Daoy (cell line): ENCODE data around the gene KIF14. TPM values are rescaled to one million over a fixed set of nuclear protein-coding genes. Genes with fewer than 3 reads are reported as not detected.

ENCODE experiments used
- DNase-seq: peaks from one replicate; pipeline ENCODE4 v3.0.0-alpha.2; 2015; ENCODE audit warnings: low read depth
- total RNA-seq: library from RNA; depleted of rRNA; stranded (reverse); fragments of >200 nt; shearing (Covaris generic); gene quantifications from 2 replicates; pipeline ENCODE4 v1.2.3, GENCODE V29; 2014; rRNA removed

The KIF14 gene, protein sequence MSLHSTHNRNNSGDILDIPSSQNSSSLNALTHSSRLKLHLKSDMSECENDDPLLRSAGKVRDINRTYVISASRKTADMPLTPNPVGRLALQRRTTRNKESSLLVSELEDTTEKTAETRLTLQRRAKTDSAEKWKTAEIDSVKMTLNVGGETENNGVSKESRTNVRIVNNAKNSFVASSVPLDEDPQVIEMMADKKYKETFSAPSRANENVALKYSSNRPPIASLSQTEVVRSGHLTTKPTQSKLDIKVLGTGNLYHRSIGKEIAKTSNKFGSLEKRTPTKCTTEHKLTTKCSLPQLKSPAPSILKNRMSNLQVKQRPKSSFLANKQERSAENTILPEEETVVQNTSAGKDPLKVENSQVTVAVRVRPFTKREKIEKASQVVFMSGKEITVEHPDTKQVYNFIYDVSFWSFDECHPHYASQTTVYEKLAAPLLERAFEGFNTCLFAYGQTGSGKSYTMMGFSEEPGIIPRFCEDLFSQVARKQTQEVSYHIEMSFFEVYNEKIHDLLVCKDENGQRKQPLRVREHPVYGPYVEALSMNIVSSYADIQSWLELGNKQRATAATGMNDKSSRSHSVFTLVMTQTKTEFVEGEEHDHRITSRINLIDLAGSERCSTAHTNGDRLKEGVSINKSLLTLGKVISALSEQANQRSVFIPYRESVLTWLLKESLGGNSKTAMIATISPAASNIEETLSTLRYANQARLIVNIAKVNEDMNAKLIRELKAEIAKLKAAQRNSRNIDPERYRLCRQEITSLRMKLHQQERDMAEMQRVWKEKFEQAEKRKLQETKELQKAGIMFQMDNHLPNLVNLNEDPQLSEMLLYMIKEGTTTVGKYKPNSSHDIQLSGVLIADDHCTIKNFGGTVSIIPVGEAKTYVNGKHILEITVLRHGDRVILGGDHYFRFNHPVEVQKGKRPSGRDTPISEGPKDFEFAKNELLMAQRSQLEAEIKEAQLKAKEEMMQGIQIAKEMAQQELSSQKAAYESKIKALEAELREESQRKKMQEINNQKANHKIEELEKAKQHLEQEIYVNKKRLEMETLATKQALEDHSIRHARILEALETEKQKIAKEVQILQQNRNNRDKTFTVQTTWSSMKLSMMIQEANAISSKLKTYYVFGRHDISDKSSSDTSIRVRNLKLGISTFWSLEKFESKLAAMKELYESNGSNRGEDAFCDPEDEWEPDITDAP (N-terminal part only)
- 22.1 and 26.2 TPM in 2 replicates for total RNA-seq

DNA sequence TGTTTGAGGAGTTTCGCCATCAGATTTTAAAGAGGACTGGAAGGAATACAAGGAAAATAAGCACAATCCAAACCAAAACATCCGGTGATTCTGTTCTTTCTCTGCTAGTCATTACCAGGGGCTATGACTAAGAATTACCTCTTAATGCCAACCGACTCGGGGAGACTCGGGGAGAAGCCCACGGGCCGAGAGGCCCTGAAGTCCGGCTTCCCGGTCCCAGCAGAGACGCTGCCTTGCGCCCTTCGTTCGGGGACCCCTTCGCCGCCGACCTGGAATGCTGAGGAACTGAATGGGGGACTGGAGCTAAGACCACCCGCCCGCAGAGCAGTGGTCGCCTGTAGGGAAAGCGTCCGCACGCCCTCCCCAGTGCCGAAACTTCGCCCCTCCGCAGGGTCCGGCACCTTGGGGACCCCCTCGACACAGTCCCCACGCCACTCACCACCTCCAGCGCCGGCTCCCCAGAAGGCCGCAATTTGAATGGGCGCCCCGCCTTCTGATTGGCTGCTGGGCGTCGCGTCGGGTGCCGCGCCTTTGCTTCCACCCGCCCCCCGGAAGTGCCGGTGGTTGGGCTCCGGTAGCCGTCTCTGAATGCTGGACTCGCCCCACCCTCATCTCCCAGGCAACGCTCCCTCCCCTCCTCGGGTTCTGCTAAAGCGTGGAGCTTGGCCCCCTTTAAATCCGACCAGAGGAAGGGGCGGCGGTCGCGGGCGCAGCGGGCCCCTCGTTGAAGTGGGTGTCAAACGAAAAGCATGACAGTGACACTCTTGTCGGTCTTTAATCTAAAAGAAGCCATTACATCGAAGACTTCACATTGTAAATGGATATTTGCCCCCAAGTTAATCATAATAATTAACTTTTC lies at the start of gene KIF14:
TSS of gene KIF14 (minus strand) at position 479 of the 859 bp plus-strand sequence. CDS start 2,028 bp downstream, outside the sequence.
- DNase-seq, result peak; percentile 98

DNA sequence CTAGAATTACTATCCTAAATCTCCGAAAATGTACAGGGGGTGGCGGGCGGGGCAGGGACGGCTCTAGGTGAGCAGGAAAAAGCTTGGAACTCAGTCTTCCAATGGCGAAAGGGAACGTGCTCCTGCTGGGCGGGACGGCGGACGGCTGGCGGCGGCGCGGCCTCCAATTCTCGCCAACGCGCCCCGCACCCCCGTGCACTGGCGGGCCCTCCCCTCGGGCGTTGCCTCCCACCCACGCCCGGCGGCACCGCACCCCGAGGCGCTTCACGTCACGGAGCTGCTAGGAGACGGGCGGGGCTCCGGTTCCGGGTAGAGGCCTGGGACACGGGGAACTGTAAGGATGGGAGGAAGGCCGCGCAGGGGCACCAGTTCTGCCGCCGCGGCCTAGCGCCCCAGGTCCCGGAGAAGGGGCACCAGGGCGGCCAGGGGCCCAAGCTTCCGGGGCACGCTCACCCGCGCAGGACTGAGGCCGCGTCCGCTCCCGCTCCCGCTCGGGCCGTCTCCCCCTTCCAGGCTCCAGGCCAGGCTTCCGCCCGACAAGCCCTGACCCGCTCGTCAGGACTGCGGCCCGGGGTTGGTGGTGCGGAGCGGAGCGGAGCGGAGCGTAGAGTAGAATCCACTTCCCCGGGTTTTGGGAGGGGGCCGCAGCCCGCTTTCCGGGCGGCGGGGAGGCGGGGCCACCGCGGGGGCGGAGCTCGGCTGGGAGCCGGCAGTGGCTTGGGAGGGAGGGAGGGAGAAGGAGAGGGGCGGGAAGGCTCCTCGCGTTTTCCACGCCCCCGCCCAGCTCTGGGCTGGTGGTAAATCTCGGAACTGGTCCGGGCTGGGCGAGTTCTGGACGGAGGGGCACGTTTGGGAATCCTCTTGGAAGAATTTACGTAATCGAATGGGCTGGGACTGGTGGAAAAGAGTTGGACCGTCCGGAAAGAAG lies 49.0 kb upstream of the KIF14 start, which contains the start of gene DDX59:
TSS of gene DDX59 (minus strand) at position 594 of the 928 bp plus-strand sequence. CDS start 3,167 bp downstream, outside the sequence.
- DNase-seq, result peak; percentile 98

GRCh38 chr1:200668514-200669313 lies 48.2 kb upstream of the KIF14 start:
- DNase-seq, result no peak

DNA sequence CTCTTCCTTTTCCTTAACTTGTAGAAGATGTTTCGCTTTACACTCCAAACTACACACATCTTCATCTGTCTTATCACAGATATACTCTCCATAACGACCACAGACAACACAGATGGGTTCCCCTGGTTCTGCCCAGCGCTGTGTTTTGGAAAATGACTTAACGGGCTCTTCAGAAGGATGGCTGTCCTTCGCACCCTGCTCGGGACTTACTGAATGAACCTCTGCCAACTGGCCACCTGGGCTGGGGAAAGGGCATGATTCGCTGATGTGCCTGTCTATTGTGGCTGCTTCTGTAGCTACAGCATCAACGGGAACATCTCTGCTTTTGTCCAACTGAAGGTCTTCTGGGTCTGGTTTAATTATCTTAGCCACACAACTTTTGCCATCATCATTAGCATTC lies 45.8 kb upstream of the KIF14 start:
- no peak for DNase-seq

DNA sequence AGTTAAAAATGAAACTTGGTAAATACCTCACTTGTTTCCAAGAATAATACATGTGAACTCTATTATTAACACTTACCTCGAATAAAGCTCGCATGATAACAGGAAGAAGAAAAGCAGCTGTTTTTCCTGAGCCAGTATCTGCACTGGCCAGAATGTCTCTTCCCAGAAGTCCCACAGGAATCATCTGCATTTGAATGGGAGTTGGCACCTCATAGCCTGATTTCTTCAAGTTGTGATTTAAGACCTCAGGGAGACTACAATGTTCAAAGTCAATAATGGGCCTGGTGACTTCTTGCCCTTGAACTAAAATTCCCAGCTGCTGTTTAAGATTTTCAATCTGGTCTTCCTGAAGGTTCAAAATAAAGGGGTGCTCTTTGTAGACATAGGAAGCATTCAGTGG lies 45.3 kb upstream of the KIF14 start:
- no peak for DNase-seq

- DNase-seq, result no peak
These were observed 40.2 kb upstream of the KIF14 start for GRCh38 chr1:200660719-200661118.

- DNase-seq, result peak; percentile 5
These were observed 38.7 kb upstream of the KIF14 start for GRCh38 chr1:200659269-200659668.

GRCh38 chr1:200658037-200658818 lies 37.7 kb upstream of the KIF14 start:
- no peak for DNase-seq

DNA sequence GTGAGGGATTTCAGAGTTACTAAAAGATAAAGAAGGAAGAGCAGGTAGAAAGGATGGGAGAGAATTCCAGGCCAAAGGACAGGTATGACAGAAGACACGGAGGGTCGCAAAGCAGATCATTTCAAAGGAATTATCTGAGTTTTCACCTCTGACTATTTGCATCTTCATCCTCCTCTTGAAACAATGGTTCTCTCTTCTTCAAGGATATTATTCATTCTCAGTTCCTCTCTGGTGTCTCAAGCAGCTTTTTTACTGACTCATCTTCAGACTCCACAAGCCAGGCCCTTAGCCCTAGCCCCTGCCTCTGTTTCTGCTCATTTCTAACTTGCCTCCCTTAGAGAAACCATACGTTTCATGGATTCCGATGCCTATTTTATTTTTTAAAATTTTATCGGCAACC lies 34.1 kb upstream of the KIF14 start:
- DNase-seq, result no peak

DNA sequence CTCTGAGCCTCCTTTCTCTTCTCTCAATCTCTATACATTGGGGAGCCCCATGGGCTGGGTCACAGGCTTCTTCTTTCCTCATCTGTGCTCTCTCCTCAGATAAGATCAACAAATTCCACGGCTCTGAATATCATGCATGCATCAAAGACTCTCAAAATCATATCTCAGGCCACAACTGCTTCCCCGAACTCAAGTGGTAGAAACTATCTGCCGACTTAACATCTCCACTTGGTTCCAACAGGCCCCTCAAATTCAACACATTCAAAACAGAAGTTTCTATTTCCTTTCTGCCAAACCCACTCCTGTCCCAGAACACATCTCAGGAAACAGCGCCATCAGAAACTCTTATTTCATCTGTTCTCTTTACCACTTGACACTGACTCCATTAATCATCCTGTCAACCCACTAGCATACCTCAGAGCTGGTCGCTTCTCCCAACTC lies 32.5 kb upstream of the KIF14 start:
- DNase-seq, result no peak

DNA sequence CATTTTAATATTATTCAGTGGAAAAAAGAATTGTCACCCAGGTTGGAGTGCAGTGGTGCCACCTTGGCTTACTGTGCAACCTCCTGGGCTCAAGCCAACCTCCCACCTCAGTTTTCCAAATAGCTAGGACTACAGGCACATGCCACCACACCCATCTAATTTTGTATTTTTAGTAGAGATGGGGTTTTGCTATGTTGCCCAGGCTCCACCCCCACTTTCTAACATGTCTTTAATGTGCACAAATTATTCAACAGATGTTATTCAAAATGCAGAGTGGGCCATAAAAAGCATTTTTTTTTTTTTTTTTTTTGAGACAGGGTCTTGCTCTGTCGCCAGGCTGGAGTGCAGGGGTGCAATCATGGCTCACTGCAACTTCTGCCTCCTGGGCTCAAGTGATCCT lies 31.8 kb upstream of the KIF14 start:
- no peak for DNase-seq

- DNase-seq, result no peak
These were observed 26.0 kb upstream of the KIF14 start for GRCh38 chr1:200646515-200646914.

GRCh38 chr1:200644021-200644420 lies 23.5 kb upstream of the KIF14 start:
- DNase-seq, result no peak

- no peak for DNase-seq
These were observed 21.9 kb upstream of the KIF14 start for GRCh38 chr1:200642481-200642880.

DNA sequence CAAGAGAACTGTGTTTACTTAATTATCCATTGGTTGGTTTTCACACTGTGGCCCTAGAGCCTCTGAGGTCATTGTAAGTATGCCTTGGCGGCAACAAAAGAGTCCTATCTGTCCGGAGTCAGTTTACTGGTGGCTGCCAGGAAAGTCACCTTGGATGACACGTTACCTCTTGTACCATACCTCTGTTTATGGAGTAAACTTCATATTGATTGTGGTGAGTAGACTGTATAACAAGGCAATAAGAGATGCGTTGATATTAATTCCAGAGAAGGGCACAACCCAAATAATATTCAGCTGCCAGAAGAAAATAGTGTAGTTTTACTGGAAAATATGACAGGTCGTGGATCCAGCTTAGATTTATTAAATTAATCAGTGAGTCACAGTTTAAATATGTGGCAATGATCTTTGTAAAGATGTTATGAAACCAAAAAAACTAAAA lies 20.4 kb upstream of the KIF14 start:
- no peak for DNase-seq

- DNase-seq, result no peak
These were observed 19.9 kb upstream of the KIF14 start for GRCh38 chr1:200640373-200640962.

DNA sequence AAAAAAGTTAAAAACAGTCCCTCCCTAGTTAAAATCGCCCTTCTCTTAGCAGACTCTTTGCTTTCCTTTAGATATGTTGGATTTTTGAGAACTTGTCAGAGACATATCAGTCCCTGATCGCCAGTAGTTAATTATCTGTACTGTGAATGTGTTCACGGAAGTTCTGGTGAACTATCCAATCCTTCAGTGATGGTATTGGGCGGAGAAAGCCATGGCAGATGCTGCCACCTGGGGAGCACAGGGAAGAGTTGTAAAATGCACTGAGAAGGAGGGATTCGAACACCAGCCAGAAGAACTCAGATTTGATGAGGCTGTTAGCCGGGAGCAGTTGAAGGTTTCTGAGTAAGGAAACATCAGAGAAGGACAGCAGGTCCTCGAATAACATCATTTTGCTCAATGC lies 17.5 kb upstream of the KIF14 start:
- DNase-seq, result no peak

DNA sequence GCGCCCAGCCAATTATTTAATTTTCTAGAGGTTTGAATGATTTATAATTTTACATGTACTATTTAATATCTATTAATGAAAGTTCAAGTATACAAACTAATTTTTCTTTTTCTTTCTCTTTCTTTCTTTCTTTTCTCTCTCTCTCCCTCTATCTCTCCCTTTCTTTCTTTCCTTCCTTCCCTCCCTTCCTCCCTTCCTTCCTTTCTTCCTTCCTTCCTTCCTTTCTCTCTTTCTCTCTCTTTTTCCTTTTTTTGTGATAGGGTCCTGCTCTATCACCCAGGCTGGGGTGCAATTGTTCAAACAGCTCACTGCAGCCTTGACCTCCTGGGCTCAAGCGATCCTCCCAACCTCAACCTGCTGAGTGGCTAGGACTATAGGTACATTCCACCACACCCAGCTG lies 16.1 kb upstream of the KIF14 start:
- DNase-seq, result no peak
